NB4 (cell line): ENCODE measurements around the gene TBC1D22A.

Experiments used
- DNase-seq: peaks from one replicate; pipeline ENCODE4 v3.0.0; 2010; ENCODE audit warnings: low read depth
- H3K4me3 ChIP-seq: one replicate; pipeline ENCODE4 v1.5.1; 2011; ENCODE audit warnings: mild to moderate bottlenecking, low read depth, low read length, moderate library complexity
- CTCF ChIP-seq: IDR thresholded peaks from one replicate; pipeline ENCODE4 v1.5.1; 2012; ENCODE audit warnings: low read depth, low read length
- MAX ChIP-seq: IDR thresholded peaks from 2 replicates; pipeline ENCODE4 v1.6.1; 2011; ENCODE audit warnings: low read depth, low read length
- MYC ChIP-seq: IDR thresholded peaks from 2 replicates; pipeline ENCODE4 v1.6.1; 2011; ENCODE audit warnings: low read depth, low read length
- POLR2A ChIP-seq: IDR thresholded peaks from 2 replicates; pipeline ENCODE4 v1.6.1; 2011; ENCODE audit warnings: mild to moderate bottlenecking; ENCODE audit not compliant: insufficient read length; ENCODE audit errors: extremely low read depth

The TBC1D22A gene

DNA sequence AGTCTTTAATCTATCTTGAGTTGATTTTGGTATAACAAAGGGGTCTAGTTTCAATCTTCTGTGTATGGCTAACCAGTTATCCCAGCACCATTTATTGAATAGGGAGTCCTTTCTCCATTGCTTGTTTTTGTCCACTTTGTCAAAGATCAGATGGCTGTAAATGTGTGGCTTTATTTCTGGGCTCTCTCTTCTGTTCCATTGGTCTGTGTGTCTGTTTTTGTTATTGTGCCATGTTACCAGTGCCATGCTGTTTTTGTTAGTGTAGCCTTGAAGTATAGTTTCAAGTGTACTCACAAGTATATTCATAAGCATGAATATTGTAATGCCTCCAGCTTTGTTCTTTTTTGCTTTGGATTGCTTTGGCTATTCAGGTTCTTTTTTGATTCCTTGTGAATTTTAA is 159.6 kb downstream of the TBC1D22A start:
- no peak overlapping the region for H3K4me3 ChIP-seq
- no peak for TF ChIP-seq POLR2A
- TF ChIP-seq CTCF: no peak
- TF ChIP-seq MAX: no peak
- no peak for TF ChIP-seq MYC
- DNase-seq: no peak

DNA sequence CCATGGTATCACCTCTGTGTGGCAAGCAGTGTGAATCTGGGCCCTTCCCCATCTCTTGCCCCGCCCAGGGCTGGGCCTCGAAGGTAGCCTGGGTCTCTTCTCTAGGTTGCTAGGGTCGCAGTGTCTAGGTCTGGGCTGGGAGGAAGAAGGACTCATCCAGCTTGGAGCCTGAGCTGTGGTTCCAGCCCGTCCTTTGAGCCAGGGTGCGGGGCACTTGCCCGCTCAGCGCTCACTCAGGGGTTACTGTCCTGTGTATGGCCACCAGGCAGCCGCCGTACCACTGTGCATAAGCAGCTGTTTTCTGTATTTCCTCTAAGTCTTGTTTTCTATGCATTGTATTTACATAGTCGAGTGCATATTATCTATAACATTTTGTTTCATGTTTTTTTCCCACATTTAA is 160.9 kb downstream of the TBC1D22A start:
- H3K4me3 ChIP-seq: no peak overlapping the region
- no peak for DNase-seq
- no peak for TF ChIP-seq POLR2A
- no peak for TF ChIP-seq MYC
- TF ChIP-seq CTCF: no peak
- no peak for TF ChIP-seq MAX

GRCh38 chr22:46925818-46926217 is 163.4 kb downstream of the TBC1D22A start:
- TF ChIP-seq MAX: no peak
- no peak for TF ChIP-seq CTCF
- TF ChIP-seq POLR2A: no peak
- no peak for TF ChIP-seq MYC
- H3K4me3 ChIP-seq: no peak overlapping the region
- DNase-seq: no peak

- DNase-seq: no peak
- H3K4me3 ChIP-seq: no peak overlapping the region
- TF ChIP-seq CTCF (no peak), POLR2A (no peak), MYC (no peak)
Measured at GRCh38 chr22:46929046-46929709, 166.7 kb downstream of the TBC1D22A start.

- TF ChIP-seq MYC (no peak), CTCF (no peak), MAX (no peak), POLR2A (no peak)
- no peak for DNase-seq
- no peak overlapping the region for H3K4me3 ChIP-seq
Measured at GRCh38 chr22:46929710-46930204, 167.3 kb downstream of the TBC1D22A start.

- no peak for DNase-seq
- no peak overlapping the region for H3K4me3 ChIP-seq
Measured at GRCh38 chr22:46931414-46931813, 169.0 kb downstream of the TBC1D22A start.

More at GRCh38 chr22:46931414-46931813, 169.0 kb downstream of the TBC1D22A start:
- TF ChIP-seq CTCF: no peak
